ENCODE results near the gene SH3RF1. TPM values are rescaled to one million over a fixed set of nuclear protein-coding genes. Genes with fewer than 3 reads are reported as not detected.
"Not testable (repeated sequence)": the region's sequence is repeated elsewhere in the genome, so short reads cannot be mapped to it uniquely, and the experiment has no call there.

Gene SH3RF1
- total and polyA plus RNA-seq, 2 donors, result 2.0 to 3.7 TPM

DNA sequence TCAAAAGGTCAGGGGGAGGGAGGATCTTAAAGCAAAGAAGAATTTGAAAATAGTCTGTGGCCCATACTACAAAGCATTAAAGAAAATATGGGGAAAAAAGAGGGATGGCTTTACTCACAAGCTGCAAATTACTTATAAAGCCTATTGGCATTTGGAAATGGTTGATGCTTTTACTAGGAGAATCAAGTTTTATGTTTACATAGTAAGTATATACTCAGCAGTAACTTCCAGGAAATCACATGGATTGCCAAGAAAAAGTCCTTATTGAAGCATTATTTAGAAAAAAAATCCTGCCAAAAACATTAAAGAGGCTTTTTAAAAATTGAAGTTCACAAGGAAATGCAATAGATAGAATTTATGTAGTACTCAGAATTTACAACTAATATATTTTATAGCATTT is 8.4 kb upstream of the SH3RF1 start:
- Histone ChIP-seq H3K9me3 (ENCODE audit: control insufficient read depth in 2 of 2, insufficient read depth in 1 of 2, low read length in 1 of 2) (no peaks in the 10 kb centered on the region), H3K36me3 (ENCODE audit: control insufficient read depth in 2 of 2, insufficient read depth in 2 of 2, low read length in 1 of 2) (no peaks in the 10 kb centered on the region), H3K27me3 (ENCODE audit: control insufficient read depth in 2 of 2, insufficient read depth in 1 of 2, low read length in 1 of 2) (no peaks in the 10 kb centered on the region), H3K27ac (ENCODE audit: low read depth in 1 of 2, low read length in 1 of 2) (no peak overlapping the region), H3K4me1 (ENCODE audit: control insufficient read depth in 2 of 2, insufficient read depth in 2 of 2, low read length in 2 of 2) (no peaks in the 10 kb centered on the region), H3K4me3 (ENCODE audit: low read length in 2 of 2) (no peak overlapping the region)
- DNase-seq (ENCODE audit: low read depth in 6 of 9, low spot score in 9 of 9), result no peak

DNA sequence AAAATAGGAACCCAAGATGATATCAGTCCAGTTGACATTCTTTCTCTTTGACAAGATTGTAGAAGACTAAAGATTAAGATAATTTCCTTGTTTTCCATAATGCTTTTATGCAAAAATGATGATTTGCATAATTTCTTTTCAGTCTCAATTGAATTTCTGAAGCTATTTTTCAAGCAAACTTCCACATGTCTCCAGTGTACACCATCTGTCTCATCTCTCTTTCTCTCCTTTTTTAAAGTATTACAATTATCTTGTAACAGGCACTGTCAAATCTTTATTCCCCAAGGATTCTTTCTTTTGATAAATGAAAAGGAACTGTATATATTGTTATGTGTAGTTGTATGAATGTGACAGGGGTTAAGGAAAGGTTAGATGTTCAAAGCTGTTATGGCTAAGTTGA is 7.9 kb upstream of the SH3RF1 start:
- DNase-seq (ENCODE audit: low read depth in 6 of 9, low spot score in 9 of 9), result no peak
- Histone ChIP-seq H3K27ac (ENCODE audit: low read depth in 1 of 2, low read length in 1 of 2) (no peak overlapping the region), H3K9me3 (ENCODE audit: control insufficient read depth in 2 of 2, insufficient read depth in 1 of 2, low read length in 1 of 2) (no peaks in the 10 kb centered on the region), H3K36me3 (ENCODE audit: control insufficient read depth in 2 of 2, insufficient read depth in 2 of 2, low read length in 1 of 2) (no peaks in the 10 kb centered on the region), H3K4me3 (ENCODE audit: low read length in 2 of 2) (no peak overlapping the region), H3K27me3 (ENCODE audit: control insufficient read depth in 2 of 2, insufficient read depth in 1 of 2, low read length in 1 of 2) (no peaks in the 10 kb centered on the region), H3K4me1 (ENCODE audit: control insufficient read depth in 2 of 2, insufficient read depth in 2 of 2, low read length in 2 of 2) (no peaks in the 10 kb centered on the region)

DNA sequence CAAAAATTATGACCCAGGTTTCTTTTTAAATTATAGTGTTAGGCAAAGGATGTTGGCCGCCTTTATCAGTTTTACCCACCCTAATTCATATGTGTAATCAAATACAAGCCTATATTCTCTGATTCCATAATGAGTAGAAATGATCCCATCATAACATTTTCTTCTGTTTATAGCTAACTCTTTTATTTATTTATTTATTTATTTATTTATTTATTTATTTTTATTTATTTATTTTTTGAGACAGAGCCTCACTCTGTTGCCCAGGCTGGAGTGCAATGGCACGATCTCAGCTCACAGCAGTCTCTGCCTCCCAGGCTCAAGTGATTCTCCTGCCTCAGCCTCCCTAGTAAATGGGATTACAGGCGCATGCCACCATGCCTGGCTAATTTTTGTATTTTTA is 7.1 kb upstream of the SH3RF1 start:
- WGBS, result over 99% methylated on average over 3 of the region's 3 CpGs
- not testable (repeated sequence) for H3K4me1 ChIP-seq (ENCODE audit: control insufficient read depth in 2 of 2, insufficient read depth in 2 of 2, low read length in 2 of 2); H3K9me3 ChIP-seq (ENCODE audit: control insufficient read depth in 2 of 2, insufficient read depth in 1 of 2, low read length in 1 of 2); H3K36me3 ChIP-seq (ENCODE audit: control insufficient read depth in 2 of 2, insufficient read depth in 2 of 2, low read length in 1 of 2); H3K27me3 ChIP-seq (ENCODE audit: control insufficient read depth in 2 of 2, insufficient read depth in 1 of 2, low read length in 1 of 2); H3K4me3 ChIP-seq (ENCODE audit: low read length in 2 of 2); DNase-seq (ENCODE audit: low read depth in 6 of 9, low spot score in 9 of 9); H3K27ac ChIP-seq (ENCODE audit: low read depth in 1 of 2, low read length in 1 of 2)

DNA sequence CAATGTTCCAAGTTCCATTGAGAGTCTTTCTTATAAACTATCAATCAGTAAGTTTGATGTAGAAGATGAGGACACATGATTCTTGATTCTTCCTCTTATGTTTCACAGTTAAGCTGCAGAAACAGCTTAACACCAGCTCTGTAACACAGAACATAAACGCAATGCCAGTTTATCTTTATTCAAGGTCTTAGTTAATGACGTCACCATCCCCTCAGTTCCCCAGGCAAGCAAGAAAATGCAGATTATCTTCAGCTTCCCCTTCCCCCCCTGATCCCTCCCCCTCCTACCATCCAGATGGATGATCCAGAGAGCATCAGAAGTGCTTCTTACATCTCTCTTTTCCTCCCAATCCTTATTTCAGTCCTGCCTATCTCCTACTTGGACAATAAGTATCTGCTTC is 4.4 kb upstream of the SH3RF1 start:
- 96% methylated on average over 2 of the region's 2 CpGs for WGBS
- Histone ChIP-seq H3K27ac (ENCODE audit: low read depth in 1 of 2, low read length in 1 of 2) (no peak overlapping the region), H3K9me3 (ENCODE audit: control insufficient read depth in 2 of 2, insufficient read depth in 1 of 2, low read length in 1 of 2) (peaks cover 0 to 5% of the 10 kb centered on the region in 2 donors), H3K36me3 (ENCODE audit: control insufficient read depth in 2 of 2, insufficient read depth in 2 of 2, low read length in 1 of 2) (no peaks in the 10 kb centered on the region), H3K4me3 (ENCODE audit: low read length in 2 of 2) (no peak overlapping the region), H3K4me1 (ENCODE audit: control insufficient read depth in 2 of 2, insufficient read depth in 2 of 2, low read length in 2 of 2) (peaks cover 3 to 8% of the 10 kb centered on the region in 2 donors), H3K27me3 (ENCODE audit: control insufficient read depth in 2 of 2, insufficient read depth in 1 of 2, low read length in 1 of 2) (peaks cover 0 to 16% of the 10 kb centered on the region in 2 donors)
- no peak for DNase-seq (ENCODE audit: low read depth in 6 of 9, low spot score in 9 of 9)

DNA sequence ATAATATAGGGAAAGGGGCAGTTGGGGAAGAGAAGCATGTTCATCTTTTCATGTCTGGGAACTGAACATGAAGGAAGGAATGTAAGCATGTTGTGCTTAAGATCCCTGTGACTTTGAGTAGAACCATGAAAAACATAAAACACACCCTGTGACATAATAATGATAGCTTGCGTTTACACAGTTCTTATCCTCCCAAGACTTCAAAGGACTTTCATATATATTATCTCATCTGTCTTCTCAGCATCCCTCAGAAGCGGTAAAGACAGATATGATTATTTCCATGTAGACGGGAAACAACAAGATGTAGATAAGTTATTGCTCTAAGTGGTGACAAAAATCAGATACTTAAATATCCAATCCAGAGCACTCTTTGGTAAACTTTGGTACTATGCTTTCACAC is 3.3 kb upstream of the SH3RF1 start:
- H3K27me3 ChIP-seq (ENCODE audit: control insufficient read depth in 2 of 2, insufficient read depth in 1 of 2, low read length in 1 of 2), result peaks cover 0 to 22% of the 10 kb centered on the region in 2 donors
- no peak for DNase-seq (ENCODE audit: low read depth in 6 of 9, low spot score in 9 of 9)
- H3K27ac ChIP-seq (ENCODE audit: low read depth in 1 of 2, low read length in 1 of 2), result no peak overlapping the region
- peaks cover 0 to 5% of the 10 kb centered on the region in 2 donors for H3K9me3 ChIP-seq (ENCODE audit: control insufficient read depth in 2 of 2, insufficient read depth in 1 of 2, low read length in 1 of 2)
- no peaks in the 10 kb centered on the region for H3K36me3 ChIP-seq (ENCODE audit: control insufficient read depth in 2 of 2, insufficient read depth in 2 of 2, low read length in 1 of 2)
- H3K4me3 ChIP-seq (ENCODE audit: low read length in 2 of 2), result no peak overlapping the region
- 64% methylated on average over 3 of the region's 3 CpGs for WGBS
- H3K4me1 ChIP-seq (ENCODE audit: control insufficient read depth in 2 of 2, insufficient read depth in 2 of 2, low read length in 2 of 2), result peaks cover 8 to 11% of the 10 kb centered on the region in 2 donors

DNA sequence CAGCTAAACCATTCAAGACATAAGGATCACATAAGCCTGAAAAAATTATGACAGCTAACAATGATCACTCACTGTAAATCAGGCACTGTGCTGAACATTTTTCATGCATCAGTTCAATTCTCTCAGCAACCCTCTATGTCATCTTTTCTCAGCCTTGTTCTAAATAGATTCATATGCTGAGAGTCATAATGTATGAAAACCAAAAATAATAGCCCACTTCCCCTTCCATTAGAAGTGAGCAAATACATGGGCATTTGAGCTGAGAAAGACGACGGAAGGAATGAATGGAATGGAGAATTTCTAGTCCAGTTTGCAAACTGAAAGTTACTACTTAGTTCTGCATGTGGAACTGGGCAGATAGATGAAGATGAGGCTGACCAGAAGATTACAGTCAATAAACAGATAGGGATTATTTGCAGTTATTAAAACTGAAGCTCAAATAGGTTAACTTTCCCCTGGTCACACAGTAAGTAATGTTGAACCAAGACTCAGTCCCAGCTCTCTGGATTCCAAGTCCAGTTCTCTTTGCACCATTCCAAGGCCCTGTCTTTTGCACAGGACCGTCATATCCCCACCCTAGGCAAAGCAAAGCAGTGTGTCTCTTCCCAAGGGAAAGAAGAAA is 1.6 kb upstream of the SH3RF1 start:
- Histone ChIP-seq H3K9me3 (ENCODE audit: control insufficient read depth in 2 of 2, insufficient read depth in 1 of 2, low read length in 1 of 2) (peaks cover 0 to 5% of the 10 kb centered on the region in 2 donors), H3K27me3 (ENCODE audit: control insufficient read depth in 2 of 2, insufficient read depth in 1 of 2, low read length in 1 of 2) (peaks cover 0 to 27% of the 10 kb centered on the region in 2 donors), H3K36me3 (ENCODE audit: control insufficient read depth in 2 of 2, insufficient read depth in 2 of 2, low read length in 1 of 2) (no peaks in the 10 kb centered on the region), H3K4me1 (ENCODE audit: control insufficient read depth in 2 of 2, insufficient read depth in 2 of 2, low read length in 2 of 2) (peaks cover 8 to 15% of the 10 kb centered on the region in 2 donors), H3K4me3 (ENCODE audit: low read length in 2 of 2) (no peak overlapping the region), H3K27ac (ENCODE audit: low read depth in 1 of 2, low read length in 1 of 2) (no peak overlapping the region)
- WGBS, result 80% methylated on average over 3 of the region's 3 CpGs
- DNase-seq (ENCODE audit: low read depth in 6 of 9, low spot score in 9 of 9), result no peak

DNA sequence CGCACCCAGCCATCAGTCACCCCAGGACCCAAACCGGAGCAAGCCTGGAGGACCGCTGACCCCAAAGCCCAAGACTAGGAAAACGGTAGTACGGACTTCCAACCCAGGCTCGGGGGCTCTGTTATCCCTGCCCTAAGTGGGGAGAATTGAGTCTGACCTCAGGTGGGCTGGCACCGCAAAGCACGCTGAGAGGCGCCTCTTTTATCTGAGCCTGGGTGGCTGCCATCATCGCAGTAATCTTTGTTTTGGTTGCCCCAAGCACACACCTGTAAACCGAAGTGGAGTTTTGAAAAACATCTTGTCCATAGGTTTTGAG is 894 bp upstream of the SH3RF1 start:
- Histone ChIP-seq H3K4me1 (ENCODE audit: control insufficient read depth in 2 of 2, insufficient read depth in 2 of 2, low read length in 2 of 2) (peaks cover 8 to 15% of the 10 kb centered on the region in 2 donors), H3K27me3 (ENCODE audit: control insufficient read depth in 2 of 2, insufficient read depth in 1 of 2, low read length in 1 of 2) (peaks cover 0 to 27% of the 10 kb centered on the region in 2 donors), H3K4me3 (ENCODE audit: low read length in 2 of 2) (peak overlapping the region; percentile 46 to 73), H3K27ac (ENCODE audit: low read depth in 1 of 2, low read length in 1 of 2) (no peak overlapping the region), H3K36me3 (ENCODE audit: control insufficient read depth in 2 of 2, insufficient read depth in 2 of 2, low read length in 1 of 2) (no peaks in the 10 kb centered on the region), H3K9me3 (ENCODE audit: control insufficient read depth in 2 of 2, insufficient read depth in 1 of 2, low read length in 1 of 2) (peaks cover 0 to 5% of the 10 kb centered on the region in 2 donors)
- WGBS, result 15% methylated on average over 11 of the region's 11 CpGs
- DNase-seq (ENCODE audit: low read depth in 6 of 9, low spot score in 9 of 9), result peak in 1 of 9 donors; percentile 26

DNA sequence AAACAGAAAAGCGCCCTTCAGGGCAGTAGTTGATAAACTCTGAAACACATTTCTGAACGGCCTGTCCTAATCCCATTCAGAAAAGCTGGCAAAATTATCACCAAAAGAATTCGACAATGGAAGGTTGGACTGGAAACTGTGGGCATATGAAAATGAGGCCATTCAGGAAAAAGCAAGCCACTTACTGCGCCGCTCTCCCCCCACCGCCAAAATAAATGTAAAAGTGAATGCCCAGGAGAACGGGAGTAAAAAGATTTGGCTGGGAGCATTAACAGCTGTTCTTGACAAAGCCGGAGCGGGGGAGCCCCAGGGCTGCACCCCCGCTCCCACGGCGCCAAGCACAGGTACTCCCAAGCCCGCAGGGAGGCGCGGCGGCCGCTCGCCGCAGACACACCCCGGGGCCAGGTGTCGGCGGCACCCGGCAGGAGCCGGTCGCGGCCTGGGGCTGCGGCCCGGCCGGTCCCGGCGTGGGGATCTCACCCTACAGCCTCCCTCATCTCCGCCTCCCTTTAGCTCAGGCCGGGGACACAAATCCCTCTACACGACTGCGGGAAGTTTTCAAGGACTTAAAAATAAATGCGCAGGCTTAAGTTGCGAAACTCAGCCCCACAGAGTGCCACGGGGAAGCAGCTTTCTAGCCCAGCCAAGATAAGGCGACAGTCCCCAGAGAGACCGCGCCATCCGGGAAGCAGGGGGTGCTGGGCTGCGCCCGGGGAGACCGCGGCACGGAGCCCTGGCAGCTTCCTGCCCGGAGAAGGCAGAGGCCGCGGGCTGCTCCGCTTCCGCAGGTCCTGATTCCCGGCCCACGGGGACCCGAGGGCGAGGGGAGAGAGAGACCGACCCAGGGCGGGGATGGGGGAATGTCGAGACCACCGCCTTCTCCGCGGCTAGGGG is 593 bp downstream of the SH3RF1 start:
- under 1% methylated on average over 62 of the region's 62 CpGs for WGBS

DNA sequence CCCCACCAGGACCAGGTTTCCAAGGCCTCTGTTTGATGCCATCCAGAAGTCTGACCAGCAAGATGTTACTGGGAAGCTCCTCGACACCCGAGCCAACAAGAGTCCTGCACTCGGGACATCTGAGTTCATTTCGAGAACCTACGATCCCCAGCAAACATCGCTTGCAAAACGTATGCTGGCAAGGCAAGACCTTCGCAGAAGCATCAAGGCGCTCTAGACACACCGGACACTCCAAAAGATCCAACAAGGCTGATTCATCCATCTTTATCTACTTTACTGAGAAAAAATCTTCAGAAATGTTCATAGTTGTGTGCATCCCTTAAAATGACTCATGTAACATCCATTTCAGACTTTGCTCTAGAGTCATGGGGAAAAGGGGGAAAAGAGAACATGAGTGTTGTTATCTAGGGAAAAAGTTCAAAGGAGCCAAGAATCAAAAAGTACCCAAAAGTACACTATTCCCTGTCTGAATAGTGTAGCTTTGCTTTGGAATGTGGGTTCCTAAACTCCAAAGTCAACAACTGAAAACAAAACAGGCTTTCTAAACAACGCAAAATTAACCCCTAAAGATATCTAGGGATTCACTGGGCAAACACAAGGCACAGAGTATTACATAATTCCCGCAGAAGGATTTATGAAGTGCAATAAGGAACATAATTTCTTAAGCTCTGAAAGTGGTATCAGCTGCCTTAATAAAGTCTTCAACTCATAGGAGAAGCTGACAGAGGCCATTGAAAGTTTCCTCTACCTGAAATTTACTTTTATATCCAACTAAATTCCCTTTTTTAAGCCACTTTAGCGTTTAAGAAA is 1.6 kb downstream of the SH3RF1 start:
- Histone ChIP-seq H3K27me3 (ENCODE audit: control insufficient read depth in 2 of 2, insufficient read depth in 1 of 2, low read length in 1 of 2) (peaks cover 0 to 27% of the 10 kb centered on the region in 2 donors), H3K36me3 (ENCODE audit: control insufficient read depth in 2 of 2, insufficient read depth in 2 of 2, low read length in 1 of 2) (no peaks in the 10 kb centered on the region), H3K9me3 (ENCODE audit: control insufficient read depth in 2 of 2, insufficient read depth in 1 of 2, low read length in 1 of 2) (peaks cover 0 to 5% of the 10 kb centered on the region in 2 donors), H3K27ac (ENCODE audit: low read depth in 1 of 2, low read length in 1 of 2) (no peak overlapping the region), H3K4me1 (ENCODE audit: control insufficient read depth in 2 of 2, insufficient read depth in 2 of 2, low read length in 2 of 2) (peaks cover 8 to 18% of the 10 kb centered on the region in 2 donors), H3K4me3 (ENCODE audit: low read length in 2 of 2) (peak overlapping the region; percentile 63 to 73)
- no peak for DNase-seq (ENCODE audit: low read depth in 6 of 9, low spot score in 9 of 9)
- 84% methylated on average over 13 of the region's 13 CpGs for WGBS

More for the DNA sequence above, 593 bp downstream of the SH3RF1 start:
- peaks cover 8 to 15% of the 10 kb centered on the region in 2 donors for H3K4me1 ChIP-seq (ENCODE audit: control insufficient read depth in 2 of 2, insufficient read depth in 2 of 2, low read length in 2 of 2)
- H3K36me3 ChIP-seq (ENCODE audit: control insufficient read depth in 2 of 2, insufficient read depth in 2 of 2, low read length in 1 of 2), result no peaks in the 10 kb centered on the region
- H3K4me3 ChIP-seq (ENCODE audit: low read length in 2 of 2), result peak overlapping the region; percentile 63 to 73
- peaks cover 0 to 27% of the 10 kb centered on the region in 2 donors for H3K27me3 ChIP-seq (ENCODE audit: control insufficient read depth in 2 of 2, insufficient read depth in 1 of 2, low read length in 1 of 2)
- H3K27ac ChIP-seq (ENCODE audit: low read depth in 1 of 2, low read length in 1 of 2), result peak overlapping the region; percentile 43 to 59
- DNase-seq (ENCODE audit: low read depth in 6 of 9, low spot score in 9 of 9), result peak in 7 of 9 donors; percentile 22 to 70 (median 37)
- H3K9me3 ChIP-seq (ENCODE audit: control insufficient read depth in 2 of 2, insufficient read depth in 1 of 2, low read length in 1 of 2), result peaks cover 0 to 5% of the 10 kb centered on the region in 2 donors
